IMR-90 (cell line): ENCODE results near the gene RNF181.

Source experiments
- BHLHE40 ChIP-seq: fragments of 150-350 bp; IDR thresholded peaks from 2 replicates; pipeline ENCODE4 v1.6.1; 2016; ENCODE audit warnings: mild to moderate bottlenecking, low read depth, low read length
- CEBPB ChIP-seq: IDR thresholded peaks from 2 replicates; pipeline ENCODE4 v1.6.1; 2012; ENCODE audit warnings: low read depth, low read length, improper control_type of control experiment
- CTCF ChIP-seq: conservative IDR thresholded peaks from 2 replicates; pipeline ENCODE4 v1.5.1; 2012; ENCODE audit warnings: mild to moderate bottlenecking, low read depth, low read length, improper control_type of control experiment
- ELK1 ChIP-seq: fragments of 150-350 bp; IDR thresholded peaks from 2 replicates; pipeline ENCODE4 v1.6.1; 2016; ENCODE audit warnings: low read depth, mild to moderate bottlenecking, low read length, moderate library complexity, borderline replicate concordance
- MAFK ChIP-seq: IDR thresholded peaks from 2 replicates; pipeline ENCODE4 v1.6.1; 2012; ENCODE audit warnings: low read depth, low read length, improper control_type of control experiment
- NFE2L2 ChIP-seq: fragments of 150-350 bp; IDR thresholded peaks from 2 replicates; pipeline ENCODE4 v1.6.1; 2016; ENCODE audit warnings: low read depth, mild to moderate bottlenecking, low read length
- POLR2A ChIP-seq: IDR thresholded peaks from 2 replicates; pipeline ENCODE4 v1.6.1; 2012; ENCODE audit warnings: mild to moderate bottlenecking, low read depth, low read length
- RAD21 ChIP-seq: IDR thresholded peaks from 2 replicates; pipeline ENCODE4 v1.6.1; 2012; ENCODE audit warnings: low read length, improper control_type of control experiment
- RCOR1 ChIP-seq: IDR thresholded peaks from 2 replicates; pipeline ENCODE4 v1.6.1; 2012; ENCODE audit warnings: mild to moderate bottlenecking, low read length, improper control_type of control experiment; ENCODE audit not compliant: insufficient replicate concordance
- SMC3 ChIP-seq: fragments of 150-350 bp; IDR thresholded peaks from 2 replicates; pipeline ENCODE4 v1.6.1; 2016; ENCODE audit warnings: low read depth, mild to moderate bottlenecking, antibody characterized with exemption, low read length, moderate library complexity

GRCh38 chr2:85602476-85603234, 7.1 kb downstream of the RNF181 start, which contains the start of gene TMEM150A:
- peak; percentile 38 for TF ChIP-seq CTCF
- TF ChIP-seq ELK1, result no peak
- 0 out of 2 replicates have a peak, but pooled peaks have one; percentile 7 for TF ChIP-seq SMC3
- TF ChIP-seq POLR2A, result peak; percentile 70
- TF ChIP-seq MAFK, result no peak
- no peak for TF ChIP-seq CEBPB
- no peak; the same call in 1 of the 2 replicates for TF ChIP-seq BHLHE40
- TF ChIP-seq RCOR1, result no peak
- TF ChIP-seq NFE2L2, result no peak
- peak; percentile 12; the same call in 1 of the 2 replicates for TF ChIP-seq RAD21
